ENCODE measurements around the gene ULK3. TPM values are rescaled to one million over a fixed set of nuclear protein-coding genes. Genes with fewer than 3 reads are reported as not detected.

Gene ULK3
- total RNA-seq, 6 experiments from 2014 or later: 12.5 to 18.9 (median 16.1) TPM

DNA sequence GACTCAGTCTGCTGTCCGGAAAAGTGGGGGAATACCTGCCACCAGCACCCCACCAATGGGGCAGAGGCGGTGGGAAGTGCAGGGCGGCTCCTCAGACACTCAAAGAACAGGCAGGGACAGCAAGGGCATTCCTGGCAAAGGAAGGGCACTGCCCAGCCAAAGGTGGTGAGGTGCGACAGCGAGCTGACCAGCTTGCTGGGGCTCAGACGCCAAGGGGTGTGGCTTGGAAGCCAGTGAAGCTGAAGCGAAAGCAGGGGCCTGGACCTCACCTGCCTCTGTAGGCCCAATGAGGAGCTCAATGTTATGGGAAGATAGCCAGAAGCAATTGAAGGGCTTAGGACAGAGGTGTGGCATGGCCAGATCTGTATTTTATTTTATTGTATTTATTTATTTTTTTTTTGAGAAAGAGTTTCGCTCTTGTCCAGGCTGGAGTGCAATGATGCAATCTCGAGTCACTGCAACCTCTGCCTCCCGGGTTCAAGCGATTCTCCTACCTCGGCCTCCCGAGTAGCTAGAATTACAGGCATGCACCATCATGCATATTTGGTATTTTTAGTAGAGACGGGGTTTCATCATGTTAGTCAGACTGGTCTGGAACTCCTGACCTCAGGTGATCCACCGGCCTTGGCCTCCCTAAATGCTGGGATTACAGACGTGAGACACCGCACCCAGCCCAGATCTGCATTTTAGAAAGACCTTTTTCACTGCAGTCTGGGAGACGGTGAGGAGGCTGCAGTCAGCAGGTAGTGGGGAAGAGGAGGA lies 34.7 kb downstream of the ULK3 start:
- H3K27ac Mint-ChIP-seq: peak overlapping the region; percentile 4; the same call in 1 of the 2 replicates
- TF ChIP-seq, protein P1, sequence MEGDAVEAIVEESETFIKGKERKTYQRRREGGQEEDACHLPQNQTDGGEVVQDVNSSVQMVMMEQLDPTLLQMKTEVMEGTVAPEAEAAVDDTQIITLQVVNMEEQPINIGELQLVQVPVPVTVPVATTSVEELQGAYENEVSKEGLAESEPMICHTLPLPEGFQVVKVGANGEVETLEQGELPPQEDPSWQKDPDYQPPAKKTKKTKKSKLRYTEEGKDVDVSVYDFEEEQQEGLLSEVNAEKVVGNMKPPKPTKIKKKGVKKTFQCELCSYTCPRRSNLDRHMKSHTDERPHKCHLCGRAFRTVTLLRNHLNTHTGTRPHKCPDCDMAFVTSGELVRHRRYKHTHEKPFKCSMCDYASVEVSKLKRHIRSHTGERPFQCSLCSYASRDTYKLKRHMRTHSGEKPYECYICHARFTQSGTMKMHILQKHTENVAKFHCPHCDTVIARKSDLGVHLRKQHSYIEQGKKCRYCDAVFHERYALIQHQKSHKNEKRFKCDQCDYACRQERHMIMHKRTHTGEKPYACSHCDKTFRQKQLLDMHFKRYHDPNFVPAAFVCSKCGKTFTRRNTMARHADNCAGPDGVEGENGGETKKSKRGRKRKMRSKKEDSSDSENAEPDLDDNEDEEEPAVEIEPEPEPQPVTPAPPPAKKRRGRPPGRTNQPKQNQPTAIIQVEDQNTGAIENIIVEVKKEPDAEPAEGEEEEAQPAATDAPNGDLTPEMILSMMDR (IDR thresholded peaks at IDR 0.05): no peak
- peaks cover 7% of the 10 kb centered on the region for H3K36me3 Mint-ChIP-seq (ENCODE audit: low read depth)
- DNase-seq: no peak
- peaks cover 15% of the 10 kb centered on the region for H3K4me1 Mint-ChIP-seq (ENCODE audit: low read depth)
- H3K4me3 Mint-ChIP-seq: no peak overlapping the region
- H3K27me3 Mint-ChIP-seq (ENCODE audit: insufficient read depth): peaks cover 4% of the 10 kb centered on the region; the same call in 1 of the 2 replicates
- H3K9me3 Mint-ChIP-seq: no peaks in the 10 kb centered on the region

GRCh38 chr15:74807282-74807681 lies 35.7 kb downstream of the ULK3 start:
- no peak for DNase-seq
- TF ChIP-seq, protein P1 (IDR thresholded peaks at IDR 0.05): no peak
- no peak overlapping the region for H3K4me3 Mint-ChIP-seq
- peaks cover 2% of the 10 kb centered on the region; the same call in 1 of the 2 replicates for H3K27me3 Mint-ChIP-seq (ENCODE audit: insufficient read depth)
- H3K4me1 Mint-ChIP-seq (ENCODE audit: low read depth): peaks cover 15% of the 10 kb centered on the region
- H3K9me3 Mint-ChIP-seq: no peaks in the 10 kb centered on the region
- H3K36me3 Mint-ChIP-seq (ENCODE audit: low read depth): peaks cover 7% of the 10 kb centered on the region
- no peak overlapping the region for H3K27ac Mint-ChIP-seq

DNA sequence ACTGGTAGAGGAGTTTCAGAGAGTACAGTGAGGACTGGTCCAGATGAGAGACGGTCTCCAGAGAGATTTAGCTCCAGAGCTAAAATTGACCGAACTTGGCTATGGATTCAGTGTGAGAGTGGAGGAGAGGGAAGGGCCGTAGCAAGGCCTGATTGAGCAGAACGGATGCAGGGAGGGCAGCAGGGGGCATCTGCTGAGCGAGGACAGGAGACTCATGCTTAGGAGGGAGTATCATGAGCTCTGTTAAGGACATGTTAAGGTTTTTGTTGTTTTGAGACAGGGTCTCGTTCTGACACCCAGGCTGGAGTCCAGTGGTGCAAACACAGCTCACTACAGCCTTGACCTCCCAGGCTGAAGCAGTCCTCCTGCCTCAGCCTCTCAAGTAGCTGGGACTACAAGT lies 38.0 kb downstream of the ULK3 start:
- no peak for DNase-seq
- no peak overlapping the region for H3K4me3 Mint-ChIP-seq
- H3K36me3 Mint-ChIP-seq (ENCODE audit: low read depth): peaks cover 7% of the 10 kb centered on the region
- H3K4me1 Mint-ChIP-seq (ENCODE audit: low read depth): peaks cover 14% of the 10 kb centered on the region
- TF ChIP-seq, protein P1 (IDR thresholded peaks at IDR 0.05): no peak
- no peak overlapping the region for H3K27ac Mint-ChIP-seq
- H3K9me3 Mint-ChIP-seq: no peaks in the 10 kb centered on the region
- peaks cover 2% of the 10 kb centered on the region; the same call in 1 of the 2 replicates for H3K27me3 Mint-ChIP-seq (ENCODE audit: insufficient read depth)

GRCh38 chr15:74802862-74803447 lies 40.0 kb downstream of the ULK3 start:
- no peaks in the 10 kb centered on the region for H3K9me3 Mint-ChIP-seq
- no peak for DNase-seq
- peaks cover 2% of the 10 kb centered on the region; the same call in 1 of the 2 replicates for H3K27me3 Mint-ChIP-seq (ENCODE audit: insufficient read depth)
- TF ChIP-seq, protein P1 (IDR thresholded peaks at IDR 0.05): no peak
- no peak overlapping the region for H3K4me3 Mint-ChIP-seq
- H3K36me3 Mint-ChIP-seq (ENCODE audit: low read depth): peaks cover 7% of the 10 kb centered on the region
- no peaks in the 10 kb centered on the region for H3K4me1 Mint-ChIP-seq (ENCODE audit: low read depth)
- no peak overlapping the region for H3K27ac Mint-ChIP-seq

DNA sequence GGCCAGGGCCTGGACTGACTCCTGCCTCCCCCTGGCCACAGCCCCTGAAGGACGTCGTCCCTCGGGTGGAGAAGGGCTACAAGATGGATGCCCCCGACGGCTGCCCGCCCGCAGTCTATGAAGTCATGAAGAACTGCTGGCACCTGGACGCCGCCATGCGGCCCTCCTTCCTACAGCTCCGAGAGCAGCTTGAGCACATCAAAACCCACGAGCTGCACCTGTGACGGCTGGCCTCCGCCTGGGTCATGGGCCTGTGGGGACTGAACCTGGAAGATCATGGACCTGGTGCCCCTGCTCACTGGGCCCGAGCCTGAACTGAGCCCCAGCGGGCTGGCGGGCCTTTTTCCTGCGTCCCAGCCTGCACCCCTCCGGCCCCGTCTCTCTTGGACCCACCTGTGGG lies 40.7 kb downstream of the ULK3 start:
- no peaks in the 10 kb centered on the region for H3K9me3 Mint-ChIP-seq
- TF ChIP-seq, protein P1 (IDR thresholded peaks at IDR 0.05): no peak
- peaks cover 7% of the 10 kb centered on the region for H3K36me3 Mint-ChIP-seq (ENCODE audit: low read depth)

More for the DNA sequence above, 40.7 kb downstream of the ULK3 start:
- DNase-seq: no peak
- Mint-ChIP-seq H3K27me3 (ENCODE audit: insufficient read depth) (peaks cover 2% of the 10 kb centered on the region), H3K4me3 (no peak overlapping the region), H3K27ac (no peak overlapping the region), H3K4me1 (ENCODE audit: low read depth) (no peaks in the 10 kb centered on the region)

Measured in HFFc6 (cell line).